OCI-LY7 (cell line): Measurements from ENCODE around the gene ZNF282. TPM values are rescaled to one million over a fixed set of nuclear protein-coding genes. Genes with fewer than 3 reads are reported as not detected.

Source experiments
- BruUV-seq: library from RNA; stranded (reverse); fragments of 400-500 nt; replicated peaks from 2 replicates; lab custom pipeline; 2021; lab: Mats Ljungman, UMichigan
- CTCF ChIA-PET: fragments of 300-600 bp; sonication (Branson Sonifier 250); formaldehyde crosslinking; loops from one replicate; lab custom pipeline; 2022; ENCODE audit warnings: antibody characterized with exemption; ENCODE audit not compliant: unreplicated experiment; lab: Charles Lee
- POLR2A ChIA-PET: fragments of 300-600 bp; sonication (Branson Sonifier 250); formaldehyde crosslinking; loops from one replicate; lab custom pipeline; 2022; ENCODE audit warnings: antibody characterized with exemption; lab: Charles Lee
- DNase-seq: peaks from one replicate; pipeline ENCODE4 v3.0.0-alpha.2; 2015; ENCODE audit warnings: low spot score
- H2AFZ ChIP-seq: fragments of 200-600 bp; sonication (generic), shearing (Covaris generic); 2 replicates; pipeline ENCODE4 v1.6.1; 2014; ENCODE audit warnings: mild to moderate bottlenecking, antibody characterized with exemption, low read length, moderate library complexity
- H3K27ac ChIP-seq: fragments of 200-600 bp; sonication (generic); 2 replicates; pipeline ENCODE4 v1.5.1; 2014; ENCODE audit warnings: mixed run types, low read depth, mild to moderate bottlenecking, moderate library complexity, low read length, inconsistent platforms; ENCODE audit not compliant: poor library complexity, severe bottlenecking
- H3K36me3 ChIP-seq: fragments of 200-600 bp; sonication (generic); 2 replicates; pipeline ENCODE4 v1.6.1; 2014; ENCODE audit warnings: mild to moderate bottlenecking, antibody characterized with exemption, low read length, moderate library complexity, mixed read lengths; ENCODE audit not compliant: insufficient read depth
- H3K4me1 ChIP-seq: fragments of 200-600 bp; sonication (generic); 2 replicates; pipeline ENCODE4 v1.5.1; 2014; ENCODE audit warnings: mild to moderate bottlenecking, low read length; ENCODE audit not compliant: insufficient read depth, poor library complexity, severe bottlenecking
- H3K4me2 ChIP-seq: fragments of 200-600 bp; sonication (generic); 2 replicates; pipeline ENCODE4 v1.6.1; 2014; ENCODE audit warnings: mild to moderate bottlenecking, low read length
- H3K4me3 ChIP-seq: fragments of 200-600 bp; sonication (generic); 2 replicates; pipeline ENCODE4 v1.5.1; 2014; ENCODE audit warnings: mild to moderate bottlenecking, low read depth, low read length; ENCODE audit not compliant: poor library complexity, severe bottlenecking
- H3K79me2 ChIP-seq: fragments of 200-600 bp; sonication (generic); 2 replicates; pipeline ENCODE4 v1.6.1; 2016; ENCODE audit warnings: low read depth, mild to moderate bottlenecking, low read length, moderate library complexity, mixed read lengths; ENCODE audit not compliant: insufficient read depth
- H3K9me2 ChIP-seq: fragments of 200-600 bp; sonication (generic); 2 replicates; pipeline ENCODE4 v1.6.1; 2016; ENCODE audit warnings: mild to moderate bottlenecking, low read length, mixed read lengths; ENCODE audit not compliant: insufficient read depth
- H3K9me3 ChIP-seq: fragments of 200-600 bp; sonication (generic); 2 replicates; pipeline ENCODE4 v1.6.1; 2014; ENCODE audit warnings: mild to moderate bottlenecking, mixed run types, low read length, mixed read lengths
- H4K20me1 ChIP-seq: fragments of 200-600 bp; sonication (generic); 2 replicates; pipeline ENCODE4 v1.6.1; 2014; ENCODE audit warnings: mild to moderate bottlenecking, antibody characterized with exemption, low read length, moderate library complexity, mixed read lengths; ENCODE audit not compliant: insufficient read depth
- EZH2phosphoT487 ChIP-seq: fragments of 200-600 bp; sonication (generic); IDR thresholded peaks from 2 replicates; pipeline ENCODE4 v1.6.1; 2018; ENCODE audit warnings: low read depth, borderline replicate concordance, mild to moderate bottlenecking, mixed run types, antibody characterized with exemption, low read length, moderate library complexity, mixed read lengths
- intact Hi-C: fragments of 100-400 bp; cut with micrococcal nuclease; formaldehyde crosslinking; loops from one replicate; pipeline ENCODE4 v1.10.0; 2022; ENCODE audit not compliant: unreplicated experiment
- total RNA-seq, 2 experiments: library from RNA; depleted of rRNA in 1 of 2; stranded (reverse); fragments of >200 nt in 1 of 2; shearing (Covaris generic) in 1 of 2; gene quantifications; 2 replicates each; pipeline ENCODE4 v1.2.3, GENCODE V29; 2014 to 2022
- TF ChIP-seq, protein P1 (sequence below): fragments of 200-600 bp; sonication (generic); conservative IDR thresholded peaks from 2 replicates; pipeline ENCODE4 v1.5.1; 2014; ENCODE audit warnings: mild to moderate bottlenecking, antibody characterized with exemption, low read length, moderate library complexity, mixed read lengths

ZNF282 gene
- total RNA-seq, 2 experiments from 2014 or later: 15.4 to 26.6 TPM

DNA sequence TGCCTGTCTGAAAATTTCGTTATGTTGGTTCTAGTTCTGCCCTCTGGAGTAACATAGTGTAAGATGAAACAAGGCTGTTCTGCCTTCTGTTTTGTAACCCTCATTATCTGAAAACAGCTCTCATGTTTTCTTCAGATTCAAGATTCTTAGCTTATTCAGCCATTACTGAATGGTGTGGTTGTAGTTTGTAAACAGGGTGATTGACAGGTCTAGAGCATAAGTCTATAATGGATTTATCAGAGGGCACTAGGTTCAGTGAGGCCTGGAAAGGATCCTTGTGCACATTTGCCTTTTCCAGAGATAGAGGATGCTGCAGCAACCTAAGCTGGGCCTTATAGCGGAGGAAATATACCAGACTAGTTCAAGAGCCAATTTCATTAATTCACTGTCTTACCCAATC is 42.0 kb upstream of the ZNF282 start:
- H4K20me1 ChIP-seq: no peaks in the 10 kb centered on the region
- CTCF ChIA-PET: no interaction called here
- intact Hi-C loops: no loop called here
- no TSS peak for BruUV-seq
- H3K9me3 ChIP-seq: no peaks in the 10 kb centered on the region
- H3K4me3 ChIP-seq: no peak overlapping the region
- H3K4me2 ChIP-seq: no peak overlapping the region
- peaks cover 66% of the 10 kb centered on the region for H3K36me3 ChIP-seq
- TF ChIP-seq EZH2phosphoT487: no peak
- no peaks in the 10 kb centered on the region for H3K9me2 ChIP-seq
- H3K79me2 ChIP-seq: peaks cover 38% of the 10 kb centered on the region
- no peak for DNase-seq
- no peak overlapping the region for H3K27ac ChIP-seq
- peaks cover 3% of the 10 kb centered on the region for H3K4me1 ChIP-seq
- no peak overlapping the region for H2AFZ ChIP-seq
- POLR2A ChIA-PET: interaction anchor here (0.5 to 1.1 kb wide), 2 partner anchors 13 to 293 kb away, joined by 3 to 5 read pairs; no protein-coding TSS in a partner anchor

DNA sequence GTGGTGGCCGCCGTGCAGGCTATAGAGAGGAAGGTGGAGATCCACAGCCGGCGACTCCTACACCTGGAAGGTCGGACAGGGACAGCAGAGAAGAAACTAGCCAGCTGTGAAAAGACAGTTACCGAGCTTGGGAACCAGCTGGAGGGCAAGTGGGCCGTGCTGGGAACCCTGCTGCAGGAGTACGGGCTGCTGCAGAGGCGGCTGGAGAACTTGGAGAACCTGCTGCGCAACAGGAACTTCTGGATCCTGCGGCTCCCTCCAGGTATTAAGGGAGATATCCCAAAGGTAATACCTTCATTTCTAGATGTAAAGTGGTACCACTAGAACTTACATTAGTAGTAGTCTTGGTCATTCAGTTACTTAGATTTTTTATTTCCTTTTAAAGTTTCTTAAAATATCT is 41.3 kb upstream of the ZNF282 start:
- Histone ChIP-seq H3K4me3 (no peak overlapping the region), H3K9me2 (no peaks in the 10 kb centered on the region), H3K4me1 (no peaks in the 10 kb centered on the region), H3K27ac (no peak overlapping the region), H2AFZ (no peak overlapping the region), H4K20me1 (no peaks in the 10 kb centered on the region), H3K36me3 (peaks cover 73% of the 10 kb centered on the region), H3K4me2 (no peak overlapping the region), H3K9me3 (no peaks in the 10 kb centered on the region), H3K79me2 (peaks cover 31% of the 10 kb centered on the region)
- TF ChIP-seq EZH2phosphoT487: no peak
- TF ChIP-seq, protein P1, sequence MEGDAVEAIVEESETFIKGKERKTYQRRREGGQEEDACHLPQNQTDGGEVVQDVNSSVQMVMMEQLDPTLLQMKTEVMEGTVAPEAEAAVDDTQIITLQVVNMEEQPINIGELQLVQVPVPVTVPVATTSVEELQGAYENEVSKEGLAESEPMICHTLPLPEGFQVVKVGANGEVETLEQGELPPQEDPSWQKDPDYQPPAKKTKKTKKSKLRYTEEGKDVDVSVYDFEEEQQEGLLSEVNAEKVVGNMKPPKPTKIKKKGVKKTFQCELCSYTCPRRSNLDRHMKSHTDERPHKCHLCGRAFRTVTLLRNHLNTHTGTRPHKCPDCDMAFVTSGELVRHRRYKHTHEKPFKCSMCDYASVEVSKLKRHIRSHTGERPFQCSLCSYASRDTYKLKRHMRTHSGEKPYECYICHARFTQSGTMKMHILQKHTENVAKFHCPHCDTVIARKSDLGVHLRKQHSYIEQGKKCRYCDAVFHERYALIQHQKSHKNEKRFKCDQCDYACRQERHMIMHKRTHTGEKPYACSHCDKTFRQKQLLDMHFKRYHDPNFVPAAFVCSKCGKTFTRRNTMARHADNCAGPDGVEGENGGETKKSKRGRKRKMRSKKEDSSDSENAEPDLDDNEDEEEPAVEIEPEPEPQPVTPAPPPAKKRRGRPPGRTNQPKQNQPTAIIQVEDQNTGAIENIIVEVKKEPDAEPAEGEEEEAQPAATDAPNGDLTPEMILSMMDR: no peak
- no TSS peak for BruUV-seq
- intact Hi-C loops: no loop called here
- CTCF ChIA-PET: no interaction called here
- POLR2A ChIA-PET: interaction anchor here (0.5 kb wide), 1 partner anchor 48 kb away, joined by 3 read pairs; no protein-coding TSS in a partner anchor
- no peak for DNase-seq

DNA sequence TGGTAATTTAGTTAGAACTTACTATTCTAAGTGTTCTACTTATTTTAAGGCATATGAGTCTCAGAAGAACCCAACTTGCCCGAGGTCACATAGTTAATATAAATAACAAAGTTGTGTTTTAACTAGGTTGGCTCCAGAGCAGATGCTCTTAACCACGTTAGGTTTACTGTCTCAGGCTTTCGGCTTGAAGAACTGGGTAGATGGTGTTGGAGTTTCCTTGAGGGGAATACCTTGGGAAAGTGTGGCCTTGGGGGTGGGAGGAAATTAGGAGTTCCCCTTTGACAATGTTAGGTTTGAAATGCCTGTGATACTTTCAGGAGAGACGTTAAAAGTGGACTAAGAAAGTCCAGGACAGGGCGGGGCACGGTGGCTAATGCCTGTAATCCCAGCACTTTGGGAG is 38.4 kb upstream of the ZNF282 start:
- no peak for DNase-seq
- Histone ChIP-seq H3K27ac (no peak overlapping the region), H3K79me2 (peaks cover 3% of the 10 kb centered on the region; the same call in 1 of the 2 replicates), H3K4me2 (no peak overlapping the region), H3K4me3 (no peak overlapping the region), H3K9me2 (no peaks in the 10 kb centered on the region), H3K36me3 (peaks cover 90% of the 10 kb centered on the region), H3K4me1 (no peaks in the 10 kb centered on the region), H4K20me1 (no peaks in the 10 kb centered on the region; the same call in 1 of the 2 replicates), H3K9me3 (no peaks in the 10 kb centered on the region), H2AFZ (no peak overlapping the region)
- intact Hi-C loops: no loop called here
- ChIA-PET CTCF (no interaction called here), POLR2A (interaction anchor here (0.7 kb wide), 1 partner anchor 38 kb away, joined by 3 read pairs; no protein-coding TSS in a partner anchor)
- BruUV-seq: no TSS peak
- TF ChIP-seq EZH2phosphoT487: no peak
- TF ChIP-seq, protein P1: no peak
